NCI-H524 treated with DMSO at 0.1 percent for 48 hours (cell line): ENCODE results near the gene LRP1B.

Experiments
- DNase-seq: peaks from one replicate; lab custom pipeline; 2025; lab: John Stamatoyannopoulos, UW

The LRP1B gene

GRCh38 chr2:140529706-140530105 lies 1601.1 kb downstream of the LRP1B start:
- DNase-seq, result no peak

DNA sequence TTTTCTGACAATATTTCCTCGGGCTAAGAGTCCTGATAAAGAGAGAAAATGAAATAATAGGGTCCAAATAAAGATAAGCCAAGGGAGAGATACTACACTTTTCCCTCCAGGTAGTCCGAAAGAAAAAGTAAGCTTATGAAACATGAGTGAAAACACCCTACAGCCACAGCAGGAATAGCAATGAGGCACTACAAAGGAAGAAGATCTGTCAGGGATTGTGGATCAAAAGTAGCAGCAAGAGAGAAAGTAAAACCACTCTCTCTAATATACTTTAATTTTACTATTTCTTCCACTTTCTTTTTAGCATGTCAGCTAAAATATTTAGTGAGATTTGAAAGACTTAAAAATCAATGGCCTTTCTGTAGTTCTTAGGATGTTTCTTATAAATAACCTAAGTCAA lies 1601.8 kb downstream of the LRP1B start:
- DNase-seq, result no peak

GRCh38 chr2:140526575-140526974 lies 1604.2 kb downstream of the LRP1B start:
- DNase-seq, result no peak

GRCh38 chr2:140512106-140512505 lies 1618.7 kb downstream of the LRP1B start:
- no peak for DNase-seq

DNA sequence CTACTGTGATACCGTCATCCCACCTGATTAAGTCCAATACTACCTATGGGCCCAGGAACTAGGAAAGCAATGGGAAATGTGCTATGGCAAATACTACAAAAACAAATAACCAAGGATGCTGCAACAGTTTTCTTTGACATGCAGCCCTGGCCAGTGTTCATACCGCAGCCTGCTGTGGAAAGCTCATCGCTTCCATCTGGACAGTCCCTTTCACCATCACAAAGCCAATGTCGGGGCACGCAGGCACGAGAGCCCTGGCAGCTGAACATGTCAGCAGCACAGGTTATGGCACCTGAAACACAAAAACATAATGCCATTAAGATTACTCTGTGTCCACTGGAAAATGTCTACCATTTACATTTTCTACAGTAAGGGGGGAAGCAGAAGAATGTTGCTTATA lies 1621.1 kb downstream of the LRP1B start:
- DNase-seq, result no peak

- peak; percentile 53 for DNase-seq
Observed at GRCh38 chr2:140508756-140509155, 1622.1 kb downstream of the LRP1B start.

- no peak for DNase-seq
Observed at GRCh38 chr2:140506606-140507005, 1624.2 kb downstream of the LRP1B start.

DNA sequence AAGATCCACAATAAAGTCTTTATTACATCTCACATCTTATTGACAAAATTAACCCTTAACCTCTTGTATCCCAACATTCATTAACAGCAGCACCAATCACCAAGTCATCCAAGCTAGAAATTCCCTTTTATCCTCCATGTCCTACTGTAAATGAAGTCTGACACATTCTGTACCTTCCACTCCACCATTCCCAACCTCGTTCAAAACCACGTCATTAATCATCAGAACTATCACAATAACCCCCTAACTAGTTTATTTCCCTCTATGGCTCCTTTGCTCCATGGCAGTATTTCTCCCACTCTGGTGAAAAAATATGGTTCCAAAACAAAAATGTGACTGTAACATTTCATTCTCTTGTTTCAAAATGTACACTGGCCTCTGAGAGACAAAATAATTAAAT lies 1626.2 kb downstream of the LRP1B start:
- DNase-seq, result no peak

GRCh38 chr2:140502951-140503630 lies 1627.7 kb downstream of the LRP1B start:
- DNase-seq, result no peak

- no peak for DNase-seq
Observed at GRCh38 chr2:140498360-140498759, 1632.5 kb downstream of the LRP1B start.

DNA sequence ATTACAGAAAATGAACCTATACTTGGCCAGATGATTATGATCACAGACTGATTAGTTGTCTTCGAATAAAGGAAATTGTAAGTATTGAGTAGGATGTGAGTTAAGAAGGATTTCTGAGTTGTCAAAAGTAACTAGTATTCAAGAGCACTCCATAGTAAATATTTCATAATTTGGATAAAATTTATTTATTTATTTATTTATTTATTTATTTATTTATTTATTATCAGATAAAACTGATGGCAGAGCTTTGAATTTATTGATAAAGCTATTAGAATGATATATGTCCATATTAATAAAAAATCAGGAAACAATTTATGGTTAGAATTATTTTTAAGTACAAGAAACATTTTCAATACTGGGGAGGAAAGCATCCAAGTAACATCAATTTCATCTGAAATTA lies 1634.1 kb downstream of the LRP1B start:
- DNase-seq, result no peak

GRCh38 chr2:140491876-140492275 lies 1638.9 kb downstream of the LRP1B start:
- DNase-seq, result no peak

DNA sequence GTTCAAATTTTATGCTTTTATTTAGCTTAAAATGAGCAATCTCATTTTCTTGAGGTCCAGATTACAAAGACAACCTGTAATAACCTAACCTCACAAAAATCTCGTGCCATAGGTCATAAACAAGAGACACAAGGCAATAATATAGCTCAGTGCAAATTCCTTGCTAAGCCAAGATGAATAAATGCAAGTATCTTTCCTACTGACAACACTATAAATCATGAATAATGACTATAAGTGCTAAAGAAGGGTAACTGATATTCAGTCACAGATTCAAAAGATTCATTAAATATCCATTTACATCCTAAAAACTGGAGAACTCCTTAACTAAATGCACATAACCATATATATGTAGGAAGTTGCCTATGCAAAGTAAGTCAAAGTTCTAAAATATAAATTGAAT lies 1641.6 kb downstream of the LRP1B start:
- DNase-seq, result no peak

- no peak for DNase-seq
Observed at GRCh38 chr2:140481136-140481535, 1649.7 kb downstream of the LRP1B start.

GRCh38 chr2:140473851-140474250 lies 1657.0 kb downstream of the LRP1B start:
- DNase-seq, result no peak

GRCh38 chr2:140472676-140473075 lies 1658.1 kb downstream of the LRP1B start:
- no peak for DNase-seq

GRCh38 chr2:140465301-140465700 lies 1665.5 kb downstream of the LRP1B start:
- DNase-seq, result no peak

DNA sequence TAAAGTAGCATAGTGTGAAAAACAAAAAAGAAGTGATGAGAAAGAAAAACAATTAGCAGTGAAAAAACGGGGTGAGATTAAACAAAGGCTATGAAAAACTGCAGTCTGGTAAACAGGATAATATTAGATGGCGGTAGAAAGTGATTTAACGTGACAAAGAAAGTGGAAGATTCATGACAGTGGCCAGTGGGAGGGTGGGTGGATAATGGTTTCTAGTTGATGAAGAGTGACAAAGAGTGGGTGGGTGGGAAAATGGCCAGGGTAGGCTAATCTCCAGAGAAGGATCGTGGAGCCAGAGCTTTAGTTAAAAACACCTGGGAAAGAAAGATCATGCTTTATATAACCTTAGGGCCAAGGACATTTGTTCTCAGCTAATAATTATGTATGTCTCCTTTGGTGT lies 1667.8 kb downstream of the LRP1B start:
- no peak for DNase-seq

DNA sequence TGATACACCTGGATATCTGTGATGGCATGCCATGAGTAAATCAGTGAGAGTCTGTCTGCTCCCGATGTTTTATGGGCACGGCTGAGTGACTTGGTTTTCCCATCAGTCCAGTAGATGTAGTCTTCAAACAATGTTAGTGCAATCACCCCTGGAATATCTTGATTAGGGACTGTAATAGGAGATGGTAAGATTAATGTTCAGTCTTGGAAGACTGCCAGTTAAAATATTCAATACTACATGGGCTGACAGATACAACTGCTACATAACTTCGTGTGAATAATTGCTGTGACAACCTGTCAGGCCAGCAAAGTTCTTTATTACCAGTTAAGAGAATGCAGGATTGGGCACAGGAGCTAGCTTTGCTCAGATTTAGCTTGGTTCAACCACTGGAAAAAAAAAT lies 1673.3 kb downstream of the LRP1B start:
- DNase-seq, result peak; percentile 13

GRCh38 chr2:140455315-140455714 lies 1675.5 kb downstream of the LRP1B start:
- DNase-seq, result no peak

- DNase-seq, result no peak
Observed at GRCh38 chr2:140454717-140455116, 1676.1 kb downstream of the LRP1B start.

DNA sequence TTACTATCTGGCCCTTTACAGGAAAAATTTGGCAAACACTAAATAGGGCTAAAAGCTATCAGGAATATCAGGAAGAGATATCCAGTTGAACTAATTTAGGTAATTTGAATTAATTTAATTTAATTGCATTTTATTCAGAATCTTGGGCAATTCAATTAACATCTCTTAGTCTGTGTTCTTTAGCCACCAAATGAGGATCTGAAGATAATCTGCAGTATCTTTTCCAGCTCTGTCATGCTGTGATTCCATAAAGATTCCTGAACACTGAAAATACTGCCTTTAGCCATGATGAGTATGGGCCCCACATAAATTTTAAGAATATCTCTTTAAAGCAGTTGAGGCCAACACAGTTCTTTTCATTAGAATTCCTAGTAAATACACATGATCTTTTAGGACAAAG lies 1679.5 kb downstream of the LRP1B start:
- DNase-seq, result no peak

DNA sequence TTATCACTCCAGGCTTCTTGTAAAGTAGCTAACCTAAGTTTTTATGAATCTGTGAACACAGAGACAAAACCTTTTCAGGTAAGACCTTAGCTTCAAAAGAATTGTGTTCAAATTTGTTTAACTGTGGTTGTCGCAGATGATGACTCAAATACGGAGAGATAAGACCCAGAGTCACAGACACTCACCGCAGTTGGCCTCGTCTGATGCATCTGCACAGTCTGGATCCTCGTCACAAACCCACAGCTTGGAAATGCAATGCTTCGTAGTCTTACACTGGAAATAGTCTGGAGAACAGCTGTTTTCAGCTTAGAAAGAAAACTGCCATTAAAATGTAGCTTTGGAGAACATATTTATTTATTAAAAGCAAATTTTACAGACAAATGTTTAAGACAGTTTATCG lies 1688.5 kb downstream of the LRP1B start:
- DNase-seq, result no peak

DNA sequence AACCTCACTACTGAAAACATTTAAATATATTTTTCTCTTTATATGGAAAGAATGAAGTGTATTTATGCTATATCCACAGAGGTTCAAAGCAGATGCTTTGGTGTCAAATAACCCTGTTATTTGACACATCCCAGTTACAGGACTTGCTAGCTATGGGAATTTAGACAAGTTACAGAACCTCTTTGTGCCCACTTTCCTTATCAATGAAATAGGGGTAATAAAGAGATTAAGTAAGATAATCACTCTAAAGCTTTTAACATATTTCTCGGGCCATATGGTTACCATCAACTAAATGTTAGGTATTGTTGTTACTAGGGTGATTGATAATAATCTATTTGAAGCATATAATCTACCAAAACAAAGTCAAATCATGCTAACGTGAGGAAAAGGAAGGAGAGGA lies 1690.0 kb downstream of the LRP1B start:
- DNase-seq, result peak; percentile 68

GRCh38 chr2:140436936-140437335 lies 1693.9 kb downstream of the LRP1B start:
- DNase-seq, result peak; percentile 80
